Adrenal gland (tissue), 5 donors: ENCODE measurements around the gene BDKRB1.

Experiments used
- POLR2A ChIP-seq, 2 donors: fragments of 450-650 bp; IDR thresholded peaks; one replicate each; pipeline ENCODE4 v1.6.1; 2017; ENCODE audit warnings: antibody characterized with exemption in 2 of 2, mild to moderate bottlenecking in 2 of 2, moderate library complexity in 1 of 2
- TF ChIP-seq, protein P1 (sequence below), 6 experiments: fragments of 450-650 bp in 4 of 6; fragments of 200-600 bp in 2 of 6; sonication (generic) in 1 of 6; IDR thresholded peaks; 1 replicate in 5 of 6; 2 replicates in 1 of 6; pipeline versions ENCODE4 v1.5.1 to v1.8.0; 2016 to 2021; ENCODE audit warnings: antibody characterized with exemption in 6 of 6, mild to moderate bottlenecking in 2 of 6, moderate library complexity in 1 of 6
- donor health status: DM: no; HTN: no; CAD: no.

DNA sequence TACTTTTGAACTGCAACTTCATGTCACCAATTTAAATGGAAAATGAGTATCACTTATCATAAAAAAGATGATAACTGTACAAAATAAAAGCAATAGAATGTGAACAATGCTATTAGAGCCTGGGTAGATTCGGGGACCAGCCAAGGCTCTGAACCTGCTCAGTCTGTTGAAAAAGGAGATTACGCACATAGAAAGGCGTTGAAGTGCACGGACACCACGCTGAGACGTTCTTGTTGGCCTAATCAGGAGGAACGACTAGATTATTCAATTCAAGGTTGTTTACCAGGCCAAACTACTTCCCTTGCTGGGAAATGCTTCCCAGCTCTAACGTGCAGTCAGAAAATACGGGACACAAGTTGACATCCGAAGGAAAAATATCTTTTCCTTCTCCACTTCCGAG, 23.5 kb upstream of the BDKRB1 start:
- TF ChIP-seq, protein P1, sequence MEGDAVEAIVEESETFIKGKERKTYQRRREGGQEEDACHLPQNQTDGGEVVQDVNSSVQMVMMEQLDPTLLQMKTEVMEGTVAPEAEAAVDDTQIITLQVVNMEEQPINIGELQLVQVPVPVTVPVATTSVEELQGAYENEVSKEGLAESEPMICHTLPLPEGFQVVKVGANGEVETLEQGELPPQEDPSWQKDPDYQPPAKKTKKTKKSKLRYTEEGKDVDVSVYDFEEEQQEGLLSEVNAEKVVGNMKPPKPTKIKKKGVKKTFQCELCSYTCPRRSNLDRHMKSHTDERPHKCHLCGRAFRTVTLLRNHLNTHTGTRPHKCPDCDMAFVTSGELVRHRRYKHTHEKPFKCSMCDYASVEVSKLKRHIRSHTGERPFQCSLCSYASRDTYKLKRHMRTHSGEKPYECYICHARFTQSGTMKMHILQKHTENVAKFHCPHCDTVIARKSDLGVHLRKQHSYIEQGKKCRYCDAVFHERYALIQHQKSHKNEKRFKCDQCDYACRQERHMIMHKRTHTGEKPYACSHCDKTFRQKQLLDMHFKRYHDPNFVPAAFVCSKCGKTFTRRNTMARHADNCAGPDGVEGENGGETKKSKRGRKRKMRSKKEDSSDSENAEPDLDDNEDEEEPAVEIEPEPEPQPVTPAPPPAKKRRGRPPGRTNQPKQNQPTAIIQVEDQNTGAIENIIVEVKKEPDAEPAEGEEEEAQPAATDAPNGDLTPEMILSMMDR (IDR thresholded peaks at IDR 0.05) = no peak
- TF ChIP-seq POLR2A (IDR thresholded peaks at IDR 0.05) = no peak
